Measurements from ENCODE around the gene MPZL2.

DNA sequence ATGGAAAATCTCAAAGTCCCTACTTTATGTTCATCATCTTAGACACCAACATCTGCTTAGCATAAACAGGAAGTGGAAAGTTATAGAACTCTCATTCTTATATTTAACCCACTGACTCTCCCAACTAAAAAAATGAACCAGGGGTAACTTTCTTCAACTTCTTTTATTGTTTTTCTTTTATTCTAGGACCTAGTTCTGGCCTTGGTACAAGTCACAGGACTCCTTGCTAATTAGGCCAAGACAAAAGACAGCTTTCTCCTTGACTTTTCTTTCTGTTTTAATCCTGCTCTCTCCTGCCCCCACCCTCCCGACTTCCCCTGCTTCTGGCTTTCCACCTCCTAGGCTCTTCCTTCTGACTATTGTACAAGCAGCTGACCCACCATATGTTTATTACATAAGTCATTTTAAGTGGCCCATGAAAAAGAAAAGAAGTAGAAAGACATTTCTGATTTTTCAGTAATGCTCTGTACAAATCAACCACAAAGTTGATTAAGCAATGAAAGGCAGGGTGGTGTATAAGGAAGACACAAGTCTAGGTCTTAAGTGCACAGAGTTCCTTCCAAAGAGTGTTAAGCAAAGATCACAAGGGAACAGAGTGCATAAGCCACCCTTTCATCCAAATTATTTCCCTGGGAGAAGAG is 57.6 kb downstream of the MPZL2 start:
- TF ChIP-seq TEAD1 (CRISPR knock-in tag; IDR thresholded peaks at IDR 0.05) (no peak), ZNF217 (CRISPR knock-in tag; IDR thresholded peaks at IDR 0.05) (no peak), KAT7 (CRISPR knock-in tag; IDR thresholded peaks at IDR 0.05; ENCODE audit: borderline replicate concordance) (no peak), SIN3A (IDR thresholded peaks at IDR 0.05; ENCODE audit: borderline replicate concordance in 2 of 2, control insufficient read depth in 1 of 2, low read depth in 2 of 2, low read length in 2 of 2) (no peak), NR1H2 (CRISPR knock-in tag; IDR thresholded peaks at IDR 0.05) (no peak)

All from K562 (cell line).